ENCODE data around the gene FUCA2. TPM values are rescaled to one million over a fixed set of nuclear protein-coding genes. Genes with fewer than 3 reads are reported as not detected.
A peak's percentile ranks its signal among the peaks of the same experiment; 100 is the strongest.

FUCA2 gene, protein sequence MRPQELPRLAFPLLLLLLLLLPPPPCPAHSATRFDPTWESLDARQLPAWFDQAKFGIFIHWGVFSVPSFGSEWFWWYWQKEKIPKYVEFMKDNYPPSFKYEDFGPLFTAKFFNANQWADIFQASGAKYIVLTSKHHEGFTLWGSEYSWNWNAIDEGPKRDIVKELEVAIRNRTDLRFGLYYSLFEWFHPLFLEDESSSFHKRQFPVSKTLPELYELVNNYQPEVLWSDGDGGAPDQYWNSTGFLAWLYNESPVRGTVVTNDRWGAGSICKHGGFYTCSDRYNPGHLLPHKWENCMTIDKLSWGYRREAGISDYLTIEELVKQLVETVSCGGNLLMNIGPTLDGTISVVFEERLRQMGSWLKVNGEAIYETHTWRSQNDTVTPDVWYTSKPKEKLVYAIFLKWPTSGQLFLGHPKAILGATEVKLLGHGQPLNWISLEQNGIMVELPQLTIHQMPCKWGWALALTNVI
- total RNA-seq, result 36.5 and 38.7 TPM in 2 replicates

DNA sequence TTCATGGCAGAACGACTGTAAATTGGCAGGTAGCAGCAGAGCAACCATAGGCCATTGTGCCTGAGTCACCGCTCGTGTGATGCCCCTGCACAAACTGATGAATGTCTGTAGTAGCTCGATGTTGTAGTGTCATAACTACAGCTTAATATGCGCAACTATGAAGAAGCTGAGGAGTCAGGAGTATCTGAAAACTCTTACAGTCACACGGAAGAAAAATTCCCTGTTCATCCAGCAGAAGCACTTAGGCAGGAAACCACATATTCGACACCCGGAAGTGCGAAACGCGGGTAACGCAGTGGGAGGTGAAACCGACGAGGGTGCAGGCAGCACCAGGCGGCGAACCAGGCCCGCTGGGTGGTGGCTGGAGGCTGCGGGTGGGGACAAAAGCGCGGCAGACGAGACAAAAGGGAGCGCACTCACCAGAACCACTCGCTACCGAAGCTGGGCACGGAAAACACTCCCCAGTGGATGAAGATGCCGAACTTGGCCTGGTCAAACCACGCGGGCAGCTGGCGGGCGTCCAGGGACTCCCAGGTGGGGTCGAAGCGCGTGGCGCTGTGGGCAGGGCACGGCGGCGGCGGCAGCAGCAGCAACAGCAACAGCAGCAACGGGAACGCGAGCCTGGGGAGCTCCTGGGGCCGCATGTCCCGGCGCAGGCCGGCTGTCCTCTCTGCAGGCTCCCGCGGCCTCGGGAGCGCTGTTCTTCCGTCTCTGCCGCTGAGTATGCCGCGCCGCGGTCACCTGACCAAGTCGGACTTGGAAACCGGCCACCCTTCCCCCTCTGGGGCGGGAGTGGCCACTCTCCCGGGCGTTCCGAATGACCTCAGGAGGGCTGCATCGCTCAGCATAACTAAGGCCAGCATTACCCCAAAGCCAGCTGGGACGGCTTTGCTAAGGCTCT is at the start of gene FUCA2:
Gene FUCA2 (minus strand): TSS at position 730 of the 901 bp plus-strand sequence. CDS start 86 bp downstream, at position 644.
- peak; percentile 46 for DNase-seq (ENCODE audit: low read depth, low spot score)

GRCh38 chr6:143561105-143561704 is 49.7 kb upstream of the FUCA2 start:
- no peak for DNase-seq (ENCODE audit: low read depth, low spot score)

DNA sequence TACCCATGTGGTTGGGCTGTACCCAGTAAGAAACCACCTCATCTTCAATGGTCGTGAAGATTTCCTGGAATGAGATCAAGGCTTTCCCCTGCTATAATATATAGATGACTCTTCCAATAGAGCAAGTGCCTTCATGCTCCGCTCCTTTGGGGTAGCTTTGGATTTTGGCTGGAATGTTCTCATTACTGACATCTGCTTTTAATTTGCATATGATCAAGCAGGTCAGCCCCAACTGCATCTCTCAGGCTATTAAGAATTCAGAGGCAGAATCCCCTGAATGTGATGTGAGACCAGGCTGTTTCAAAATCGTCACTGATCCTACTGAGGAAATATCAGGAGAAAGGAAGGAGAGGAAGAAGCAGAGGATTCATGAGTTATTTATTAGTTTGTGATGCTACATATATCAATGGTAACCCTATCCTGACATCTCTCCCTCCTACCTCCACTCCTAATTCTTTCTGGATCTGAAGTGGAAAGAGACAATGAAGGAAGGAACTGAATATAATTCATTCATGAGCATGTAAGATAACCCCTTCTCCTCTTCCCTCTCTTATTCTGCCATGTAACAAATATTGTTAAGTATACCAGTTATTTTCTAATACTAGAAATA is 47.6 kb upstream of the FUCA2 start:
- DNase-seq (ENCODE audit: low read depth, low spot score), result no peak

DNA sequence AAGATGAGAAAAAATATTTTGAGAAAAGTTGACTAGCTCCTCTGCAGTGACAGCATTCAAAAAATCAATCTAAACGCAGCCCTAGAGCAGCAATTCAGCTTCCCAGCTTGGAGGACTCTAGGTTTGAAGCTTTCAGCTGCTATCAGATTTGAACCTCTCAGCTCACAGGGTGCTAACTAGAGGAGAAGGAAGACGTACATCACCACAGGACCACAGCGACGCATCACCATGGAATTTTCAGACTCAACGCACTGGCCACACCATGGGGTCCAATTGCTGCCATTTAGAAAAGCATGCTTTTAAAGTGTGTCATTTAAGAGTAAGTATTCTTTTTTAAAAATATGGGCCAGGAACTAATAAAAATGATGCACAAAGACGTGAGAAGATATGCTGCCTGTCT is 45.0 kb upstream of the FUCA2 start:
- no peak for DNase-seq (ENCODE audit: low read depth, low spot score)

DNA sequence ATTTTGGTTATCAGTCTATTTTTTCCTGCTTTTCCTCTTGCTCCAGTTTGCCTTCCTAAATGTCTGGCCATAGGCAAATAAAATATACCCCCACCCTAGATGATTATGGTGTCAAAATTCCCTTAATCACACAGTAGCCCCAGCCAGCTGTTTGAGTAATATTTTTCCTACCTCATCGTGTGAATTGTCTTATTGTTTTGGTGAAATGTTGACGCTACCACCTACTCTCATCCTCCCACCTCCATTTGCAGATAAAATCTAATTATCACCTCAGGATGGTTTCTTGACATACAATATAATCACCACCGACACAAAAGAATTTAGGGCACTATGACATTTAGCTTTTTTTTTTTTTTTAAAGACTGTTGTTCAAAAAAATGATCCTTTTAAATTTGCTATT is 44.1 kb upstream of the FUCA2 start:
- no peak for DNase-seq (ENCODE audit: low read depth, low spot score)

DNA sequence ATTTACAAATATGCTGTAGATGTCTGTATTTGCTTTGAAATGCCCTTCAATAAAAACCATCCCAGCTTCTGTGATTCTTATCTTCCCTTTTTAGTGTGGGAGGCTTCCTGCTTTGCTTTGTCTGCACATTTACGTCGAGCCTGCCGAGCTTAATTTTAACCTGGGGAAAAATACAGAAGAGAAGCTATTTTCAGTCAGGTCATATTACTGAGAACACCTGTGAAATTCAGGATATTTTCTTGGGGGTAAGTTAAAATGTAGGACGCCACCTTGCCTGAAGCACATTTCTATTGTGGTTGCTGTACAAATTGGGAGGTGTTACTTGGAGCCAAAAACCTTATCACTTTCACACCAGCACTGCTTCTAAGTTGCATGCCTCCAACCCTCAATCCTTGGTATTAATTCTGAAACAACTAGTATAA is 43.6 kb upstream of the FUCA2 start:
- no peak for DNase-seq (ENCODE audit: low read depth, low spot score)

- no peak for DNase-seq (ENCODE audit: low read depth, low spot score)
These were observed 41.8 kb upstream of the FUCA2 start for GRCh38 chr6:143553337-143553736.

DNA sequence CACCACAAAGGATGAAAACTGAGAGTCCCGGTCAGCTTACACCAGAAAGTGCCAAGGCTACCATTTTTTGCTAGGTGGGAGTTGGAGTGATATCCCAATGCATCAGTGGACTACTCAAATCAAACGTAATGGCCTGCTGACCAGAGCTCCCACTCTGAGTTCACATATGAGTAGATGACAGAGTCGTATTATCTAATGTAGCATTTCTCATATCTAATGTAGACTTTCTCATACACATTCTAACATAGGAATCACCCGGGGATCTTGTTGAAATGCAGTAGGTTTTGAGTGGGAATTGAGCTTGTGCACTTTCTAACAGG is 38.4 kb upstream of the FUCA2 start:
- DNase-seq (ENCODE audit: low read depth, low spot score), result no peak

DNA sequence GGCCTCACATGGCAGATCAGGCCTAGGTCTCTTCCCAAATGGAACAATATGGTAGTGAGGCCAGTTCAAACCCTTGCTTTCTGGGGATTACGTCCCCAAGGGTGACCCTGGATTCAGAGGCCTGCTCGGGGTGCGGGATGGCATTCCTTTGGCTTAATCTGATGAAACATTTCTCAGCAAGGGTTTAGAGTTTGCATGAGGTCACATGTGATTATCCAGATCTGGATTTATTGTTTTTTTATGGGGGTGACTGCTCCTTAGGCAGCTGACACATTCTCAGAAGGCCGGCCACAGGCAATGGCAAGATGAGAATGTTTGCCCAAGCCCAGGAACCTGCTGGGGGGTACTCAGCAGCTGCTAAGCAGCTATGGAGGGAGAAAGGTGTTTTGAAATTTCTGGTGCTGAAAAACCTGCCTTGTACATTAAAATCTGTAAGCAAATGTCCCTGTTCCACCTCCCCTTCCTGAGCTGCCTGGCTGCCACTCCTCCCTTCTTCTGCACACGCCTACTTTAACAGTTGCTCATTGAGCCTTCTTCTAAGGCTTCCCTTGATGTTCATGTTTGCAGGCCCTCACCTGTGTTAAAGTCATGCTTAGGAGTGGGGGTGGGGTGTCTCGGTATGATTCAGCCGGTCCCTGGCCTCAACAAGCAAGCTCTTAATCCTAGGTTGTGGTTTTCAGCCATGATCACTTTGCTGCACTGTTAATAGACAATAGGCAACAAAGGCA is 37.9 kb upstream of the FUCA2 start:
- no peak for DNase-seq (ENCODE audit: low read depth, low spot score)

DNA sequence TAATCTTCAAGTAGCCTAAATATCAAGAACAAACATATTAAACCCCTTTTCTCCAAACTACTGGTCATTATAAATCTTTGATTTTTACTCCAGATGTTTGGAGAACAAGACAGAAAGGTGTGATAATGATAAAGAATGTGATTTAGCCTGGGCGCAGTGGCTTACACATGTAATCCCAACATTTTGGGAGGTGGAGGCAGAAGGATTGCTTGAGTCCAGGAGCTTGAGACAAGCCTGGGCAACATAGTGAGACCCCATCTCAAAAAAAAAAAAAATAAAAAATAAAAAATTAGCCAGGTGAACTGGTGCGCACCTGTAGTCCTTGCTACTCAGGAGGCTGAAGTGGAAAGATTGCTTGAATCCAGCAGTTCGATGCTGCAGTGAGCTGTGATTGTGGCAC is 35.1 kb upstream of the FUCA2 start:
- no peak for DNase-seq (ENCODE audit: low read depth, low spot score)

DNA sequence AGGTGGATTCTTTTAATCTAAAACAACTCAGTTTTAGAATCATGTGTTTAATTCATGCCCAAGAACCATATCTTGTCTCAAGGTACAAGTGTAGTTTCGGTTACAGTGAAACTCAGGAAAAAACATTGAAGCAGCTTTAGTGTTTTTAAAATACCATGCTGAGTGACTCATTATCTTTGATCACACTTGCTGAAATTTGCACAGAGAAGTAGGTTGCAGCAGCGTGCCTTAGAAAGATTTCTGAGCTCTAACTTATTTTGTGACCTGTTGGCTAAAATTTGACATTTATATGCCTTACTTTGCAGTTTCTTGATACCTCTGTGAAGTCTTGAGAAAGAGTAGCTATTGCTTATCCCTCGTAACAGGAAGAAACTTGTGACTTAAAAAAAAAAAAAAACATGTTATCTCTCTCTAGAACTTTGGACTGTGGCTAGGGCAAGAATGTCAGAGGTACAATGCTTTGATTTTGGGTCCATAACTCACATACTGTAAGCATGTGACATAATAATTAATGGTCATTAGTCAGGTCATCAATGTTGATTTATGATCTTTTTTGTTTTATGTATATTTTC is 34.5 kb upstream of the FUCA2 start:
- no peak for DNase-seq (ENCODE audit: low read depth, low spot score)

DNA sequence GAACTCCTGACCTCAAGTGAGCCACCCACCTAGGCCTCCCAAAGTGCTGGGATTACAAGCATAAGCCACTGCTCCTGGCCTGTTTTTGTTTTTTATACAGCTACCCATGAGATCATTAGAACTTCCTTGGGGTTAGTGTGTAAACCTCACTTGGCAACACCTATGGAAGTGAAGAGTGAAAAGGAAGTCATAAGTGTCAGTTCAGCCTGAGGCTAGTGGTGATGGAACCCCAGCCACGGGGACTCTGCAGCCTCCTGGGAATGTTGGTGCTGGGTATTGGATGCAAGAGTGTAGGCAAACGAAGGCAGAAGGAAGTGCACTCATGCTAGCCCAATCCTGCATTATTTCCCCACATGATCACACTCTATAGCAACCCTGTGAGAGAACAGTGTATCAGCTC is 33.6 kb upstream of the FUCA2 start:
- no peak for DNase-seq (ENCODE audit: low read depth, low spot score)

- DNase-seq (ENCODE audit: low read depth, low spot score), result no peak
These were observed 32.6 kb upstream of the FUCA2 start for GRCh38 chr6:143544011-143544696.

GRCh38 chr6:143543435-143543834 is 31.9 kb upstream of the FUCA2 start:
- no peak for DNase-seq (ENCODE audit: low read depth, low spot score)

- DNase-seq (ENCODE audit: low read depth, low spot score), result no peak
These were observed 31.4 kb upstream of the FUCA2 start for GRCh38 chr6:143542888-143543287.

DNA sequence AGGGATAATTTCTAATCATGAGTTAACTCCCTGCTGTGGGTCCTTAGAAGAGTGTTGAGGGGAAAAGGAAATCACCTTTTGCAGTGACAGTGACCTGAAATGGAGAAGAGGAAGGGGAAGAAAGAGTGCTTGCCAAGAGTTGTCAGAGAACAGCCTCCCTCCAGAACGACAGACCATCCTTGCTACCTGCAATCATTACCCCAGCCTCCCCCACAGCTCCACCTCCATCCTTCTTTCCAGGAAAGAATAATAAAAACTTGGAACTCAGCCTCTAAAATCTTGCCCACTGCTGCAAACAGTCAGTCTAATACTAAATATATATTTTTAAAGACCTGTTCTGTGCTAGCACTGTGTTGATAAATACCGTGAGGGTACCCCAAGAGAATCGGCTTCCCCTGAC is 28.7 kb upstream of the FUCA2 start:
- no peak for DNase-seq (ENCODE audit: low read depth, low spot score)

GRCh38 chr6:143539734-143540133 is 28.2 kb upstream of the FUCA2 start:
- no peak for DNase-seq (ENCODE audit: low read depth, low spot score)

DNA sequence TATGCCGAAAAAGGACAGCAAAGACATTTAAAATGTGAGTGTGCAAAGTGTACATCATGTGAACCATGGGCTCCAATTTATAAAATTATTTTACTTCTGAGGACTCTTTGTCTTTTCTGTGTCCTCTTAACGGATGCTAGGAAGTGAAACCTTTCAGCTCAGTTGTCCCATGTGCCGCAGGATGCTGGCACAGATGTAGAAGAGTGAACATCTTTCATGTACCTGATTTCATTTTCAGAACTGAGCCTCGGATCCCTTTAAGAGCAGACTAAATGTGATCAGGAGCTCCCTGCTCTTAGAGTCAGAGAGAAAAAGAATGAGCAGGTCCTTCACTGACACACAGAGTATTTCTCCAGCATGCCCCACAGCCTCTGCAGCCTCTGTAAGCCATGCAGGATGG is 27.6 kb upstream of the FUCA2 start:
- no peak for DNase-seq (ENCODE audit: low read depth, low spot score)

- no peak for DNase-seq (ENCODE audit: low read depth, low spot score)
These were observed 26.9 kb upstream of the FUCA2 start for GRCh38 chr6:143538374-143538773.

Measured in pulmonary artery endothelial cell (primary cell).